ENCODE measurements around the gene SEC31B.

Gene SEC31B

DNA sequence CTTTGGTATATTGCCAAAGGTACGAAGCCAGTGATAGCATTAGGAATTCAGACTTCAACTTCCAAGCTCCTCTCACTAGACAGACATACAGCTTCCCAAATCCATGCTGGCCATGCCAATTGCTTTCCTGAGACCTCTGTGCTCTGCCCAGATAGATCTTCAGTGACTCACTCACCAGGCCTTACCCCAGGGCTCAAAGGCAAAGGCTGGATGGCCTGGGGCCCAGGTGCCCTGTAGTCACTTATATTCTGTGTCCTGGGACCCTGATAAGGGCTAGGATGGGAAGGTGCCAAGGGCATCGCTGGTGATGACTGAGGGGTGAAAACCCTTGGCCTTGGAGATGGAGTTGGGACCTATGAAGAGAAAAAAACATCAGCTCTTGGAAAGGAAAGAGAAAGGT lies 29.1 kb downstream of the SEC31B start:
- DNase-seq (ENCODE audit: low spot score), result no peak

DNA sequence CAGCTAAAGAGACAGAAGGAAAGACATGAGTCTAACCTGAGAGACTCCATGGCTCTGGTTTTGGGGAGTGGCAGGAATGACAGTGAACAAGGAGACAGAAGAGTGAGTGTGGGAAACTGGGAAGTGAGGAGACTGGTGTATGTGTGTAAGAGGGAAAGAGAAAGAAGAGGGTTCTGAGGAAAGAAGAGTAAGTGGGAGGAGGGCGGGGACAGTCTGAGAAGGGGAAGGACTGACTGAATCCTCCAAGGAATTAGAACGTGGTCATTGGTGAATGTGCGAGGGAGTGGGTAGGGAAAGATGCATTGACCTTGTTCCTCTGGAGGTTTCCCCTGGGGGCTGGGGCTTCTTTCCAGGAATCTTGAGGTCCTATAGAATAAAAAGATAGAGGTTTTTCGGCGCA lies 30.3 kb downstream of the SEC31B start:
- DNase-seq (ENCODE audit: low spot score), result no peak

DNA sequence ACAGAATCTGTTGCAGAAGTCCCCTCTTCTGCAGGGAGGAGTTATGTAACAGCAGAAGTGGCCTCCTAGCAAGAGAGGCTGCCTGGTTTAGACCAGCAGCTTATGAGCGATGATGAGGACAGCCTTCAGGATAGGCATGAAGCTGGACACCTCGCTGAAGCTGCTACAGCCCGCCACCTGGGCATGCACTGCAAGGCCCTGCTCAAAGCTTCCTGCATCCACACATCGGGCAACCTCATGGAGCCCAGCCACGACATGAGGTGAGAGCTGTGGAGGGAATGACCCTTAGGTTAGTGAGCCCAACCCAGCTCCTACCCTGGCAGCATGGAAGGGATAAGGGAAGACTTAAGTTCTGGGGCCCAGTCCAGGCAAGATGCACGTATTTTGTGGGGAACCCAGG lies 32.1 kb downstream of the SEC31B start:
- DNase-seq (ENCODE audit: low spot score), result no peak

DNA sequence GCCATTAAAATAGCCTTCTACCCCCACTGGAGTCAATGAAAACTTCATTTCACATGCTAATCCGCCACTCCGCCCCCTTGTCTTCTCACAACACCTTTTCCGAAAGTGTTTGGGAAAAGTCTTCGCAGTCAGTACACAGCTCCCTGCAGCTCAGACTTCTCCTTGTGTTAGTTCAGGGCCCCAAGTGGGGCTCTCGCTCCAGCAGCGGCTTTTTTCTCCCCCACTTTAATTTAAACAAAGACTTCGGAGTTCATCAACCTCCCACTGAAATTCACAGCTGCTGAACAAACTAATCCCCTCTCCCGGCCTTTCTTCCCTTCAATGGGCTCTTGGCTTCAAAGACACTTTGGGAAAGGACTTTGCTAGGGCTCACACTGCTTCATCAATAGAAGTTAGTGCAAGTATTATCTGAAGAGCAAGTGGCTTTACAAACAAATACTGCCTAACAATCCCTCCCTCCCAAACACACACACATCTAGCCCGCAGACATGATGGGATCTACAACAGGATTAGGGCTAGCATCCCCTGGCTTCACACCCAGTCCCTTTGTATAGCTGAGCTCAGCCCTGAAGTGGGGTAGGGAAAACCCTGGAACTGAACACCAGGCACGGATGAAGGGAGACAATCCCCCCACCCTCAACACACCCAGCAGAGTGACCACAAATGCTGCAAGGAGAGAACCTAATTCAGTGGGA lies 33.7 kb downstream of the SEC31B start:
- DNase-seq (ENCODE audit: low spot score), result no peak

DNA sequence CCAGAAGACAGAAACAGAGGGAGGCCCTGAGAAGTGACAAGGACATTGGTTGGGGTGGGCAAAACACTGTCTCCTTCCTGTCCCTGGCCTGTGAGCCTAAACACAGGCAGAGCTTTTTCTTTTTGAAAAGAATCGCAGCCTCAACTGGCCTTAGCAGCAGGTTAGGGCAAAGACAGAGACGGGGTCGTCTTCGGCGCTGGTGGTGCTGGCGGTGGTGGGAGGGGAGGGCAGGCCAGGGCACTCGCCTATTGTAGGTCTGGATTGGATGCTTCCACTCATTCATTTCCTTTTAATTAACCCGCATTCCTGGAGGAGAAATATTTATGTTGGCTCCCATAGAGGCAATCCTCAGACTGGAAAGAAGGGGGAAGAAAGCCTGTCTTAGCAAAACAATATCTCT lies 34.3 kb downstream of the SEC31B start:
- no peak for DNase-seq (ENCODE audit: low spot score)

DNA sequence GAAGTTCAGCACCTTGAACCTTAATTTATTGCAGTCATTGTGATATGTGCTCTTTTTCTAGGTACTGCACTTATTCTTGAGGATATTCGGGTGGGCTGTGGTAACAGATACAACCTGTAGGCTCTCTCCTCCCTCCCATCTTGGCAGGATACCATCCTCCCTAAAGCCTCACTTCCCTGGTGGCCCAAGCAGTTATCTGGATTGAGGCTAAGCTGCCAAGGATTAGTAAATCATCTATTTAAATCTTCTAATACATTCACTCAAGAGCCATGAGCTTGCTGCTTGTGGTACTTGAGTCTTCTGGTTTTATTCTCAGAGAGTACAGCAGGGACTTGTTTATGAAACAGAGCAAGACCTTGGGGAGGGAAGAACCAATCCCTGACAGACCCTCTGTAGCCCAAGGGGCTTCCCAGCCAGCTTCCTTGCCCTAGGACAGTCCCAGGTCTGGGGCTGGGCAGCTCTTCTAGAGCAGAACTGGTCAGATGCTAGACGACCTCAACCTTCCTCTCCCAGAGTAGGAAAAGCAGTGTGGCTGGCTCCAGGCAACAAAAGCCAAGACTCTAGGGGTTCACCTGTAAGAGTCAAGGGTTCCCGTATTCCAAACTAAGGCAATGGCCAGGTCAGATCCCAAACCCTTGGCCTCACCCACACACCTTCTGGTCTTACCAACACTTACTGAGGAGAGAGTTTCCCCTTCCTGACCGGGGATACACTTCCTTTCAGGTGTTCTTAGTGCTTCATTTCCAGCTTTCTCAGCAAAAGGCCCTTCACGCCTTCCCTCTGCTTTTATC lies 35.6 kb downstream of the SEC31B start:
- DNase-seq (ENCODE audit: low spot score), result no peak

DNA sequence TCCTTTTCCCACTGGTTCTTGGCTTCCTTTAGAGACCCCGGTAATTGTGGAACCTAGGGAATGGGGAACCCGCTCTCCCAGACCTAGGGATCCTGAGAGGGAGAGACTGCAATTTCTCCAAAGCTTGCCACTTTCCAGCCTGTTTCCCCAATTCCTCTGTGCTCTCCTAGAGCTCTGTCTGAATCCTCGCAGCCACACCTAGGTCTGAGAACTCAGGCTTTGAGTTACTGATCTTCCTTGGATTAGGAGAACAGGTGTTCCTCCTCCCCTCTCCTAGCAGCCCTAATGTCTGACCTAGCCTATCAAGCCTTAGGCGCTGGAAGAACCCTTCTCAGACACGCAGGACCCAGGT lies 36.9 kb downstream of the SEC31B start:
- DNase-seq (ENCODE audit: low spot score), result no peak

DNA sequence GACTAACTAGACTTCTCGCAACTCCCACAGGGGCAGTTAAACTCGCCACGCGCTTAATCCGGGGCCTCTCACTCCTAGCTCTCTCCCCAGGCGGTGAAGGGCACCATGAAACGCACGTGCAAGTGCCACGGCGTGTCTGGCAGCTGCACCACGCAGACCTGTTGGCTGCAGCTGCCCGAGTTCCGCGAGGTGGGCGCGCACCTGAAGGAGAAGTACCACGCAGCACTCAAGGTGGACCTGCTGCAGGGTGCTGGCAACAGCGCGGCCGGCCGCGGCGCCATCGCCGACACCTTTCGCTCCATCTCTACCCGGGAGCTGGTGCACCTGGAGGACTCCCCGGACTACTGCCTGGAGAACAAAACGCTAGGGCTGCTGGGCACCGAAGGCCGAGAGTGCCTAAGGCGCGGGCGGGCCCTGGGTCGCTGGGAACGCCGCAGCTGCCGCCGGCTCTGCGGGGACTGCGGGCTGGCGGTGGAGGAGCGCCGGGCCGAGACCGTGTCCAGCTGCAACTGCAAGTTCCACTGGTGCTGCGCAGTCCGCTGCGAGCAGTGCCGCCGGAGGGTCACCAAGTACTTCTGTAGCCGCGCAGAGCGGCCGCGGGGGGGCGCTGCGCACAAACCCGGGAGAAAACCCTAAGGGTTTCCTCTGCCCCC lies 37.4 kb downstream of the SEC31B start:
- peak; percentile 72 for DNase-seq (ENCODE audit: low spot score)

DNA sequence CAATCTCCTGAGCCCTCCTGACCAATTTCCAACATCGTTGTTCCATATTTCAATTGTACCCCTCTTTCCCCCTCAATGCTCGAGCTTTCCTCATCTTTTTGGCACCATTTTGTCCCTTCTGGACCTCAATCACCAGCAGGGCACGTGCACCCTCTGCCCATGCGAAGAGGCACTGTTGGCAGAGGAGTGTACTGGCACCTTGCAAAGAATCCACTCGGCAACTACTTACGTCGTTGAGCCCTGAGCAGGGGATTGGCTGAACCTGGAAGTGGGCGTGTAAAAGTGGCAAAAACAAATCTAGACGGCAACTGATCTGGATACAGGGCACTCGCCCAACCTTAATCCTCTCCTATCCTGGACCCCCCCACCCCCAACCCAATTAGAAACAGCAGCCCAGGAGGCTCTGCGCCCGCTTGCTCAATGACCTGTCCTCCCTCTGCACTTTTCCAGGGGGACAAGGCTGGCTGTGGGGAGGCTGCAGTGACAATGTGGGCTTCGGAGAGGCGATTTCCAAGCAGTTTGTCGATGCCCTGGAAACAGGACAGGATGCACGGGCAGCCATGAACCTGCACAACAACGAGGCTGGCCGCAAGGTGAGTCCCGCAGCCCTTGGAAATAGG lies 38.1 kb downstream of the SEC31B start:
- DNase-seq (ENCODE audit: low spot score), result peak; percentile 87

DNA sequence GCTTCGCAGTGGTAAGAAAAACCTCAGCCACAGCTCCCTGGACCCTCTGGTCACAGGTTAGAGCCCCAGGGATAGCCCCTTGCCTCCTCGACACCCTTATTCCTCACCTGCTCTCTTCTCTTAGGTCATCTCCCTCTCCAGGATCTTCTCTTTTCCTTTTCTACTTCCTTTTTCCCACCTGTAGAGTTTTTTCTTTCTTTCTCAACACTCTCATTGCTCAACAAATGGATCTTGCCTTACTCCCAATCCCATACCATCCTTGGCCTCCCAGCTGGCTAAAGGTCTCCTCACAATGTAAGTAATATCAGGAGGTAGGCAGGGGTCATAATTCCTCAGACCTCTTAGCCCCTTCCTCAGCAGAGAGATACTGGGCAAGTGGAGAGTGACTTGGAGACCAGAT lies 39.7 kb downstream of the SEC31B start:
- no peak for DNase-seq (ENCODE audit: low spot score)

DNA sequence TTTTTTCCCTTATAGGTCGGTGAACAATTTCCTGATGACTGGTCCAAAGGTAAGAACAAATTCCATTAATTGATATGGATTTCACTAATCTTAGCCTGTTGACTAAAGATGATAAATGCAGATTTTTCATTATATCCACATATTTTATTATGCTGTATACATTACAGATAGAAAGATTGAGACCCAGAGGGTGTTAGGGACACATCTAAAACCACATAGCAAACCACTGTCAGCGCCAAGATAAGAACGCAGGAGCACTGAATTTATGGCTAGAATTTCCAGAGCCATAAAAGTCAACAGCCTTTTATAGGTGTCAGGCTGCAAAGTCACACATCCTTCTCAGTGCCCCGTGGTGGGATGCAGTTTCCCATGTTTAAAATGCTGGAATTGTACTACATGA lies 40.6 kb downstream of the SEC31B start:
- DNase-seq (ENCODE audit: low spot score), result no peak

DNA sequence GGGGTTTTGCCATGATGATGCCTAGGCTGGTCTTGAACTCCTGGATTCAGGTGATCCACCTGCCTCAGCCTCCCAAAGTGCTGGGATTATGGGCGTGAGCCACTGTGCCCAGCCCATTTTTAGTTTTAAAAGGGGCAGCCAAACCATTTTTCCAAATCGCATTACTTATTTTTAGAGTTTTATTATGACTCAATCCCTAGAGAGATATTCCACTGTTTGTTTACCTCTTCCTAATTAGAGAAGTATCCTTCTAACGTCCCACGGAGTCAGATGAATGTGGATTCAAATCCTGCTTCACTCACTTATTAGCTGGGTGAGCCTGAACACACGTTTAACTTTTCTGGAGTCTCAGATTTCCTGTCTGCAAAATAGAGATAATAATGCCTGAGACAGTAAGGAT lies 41.7 kb downstream of the SEC31B start:
- no peak for DNase-seq (ENCODE audit: low spot score)

DNA sequence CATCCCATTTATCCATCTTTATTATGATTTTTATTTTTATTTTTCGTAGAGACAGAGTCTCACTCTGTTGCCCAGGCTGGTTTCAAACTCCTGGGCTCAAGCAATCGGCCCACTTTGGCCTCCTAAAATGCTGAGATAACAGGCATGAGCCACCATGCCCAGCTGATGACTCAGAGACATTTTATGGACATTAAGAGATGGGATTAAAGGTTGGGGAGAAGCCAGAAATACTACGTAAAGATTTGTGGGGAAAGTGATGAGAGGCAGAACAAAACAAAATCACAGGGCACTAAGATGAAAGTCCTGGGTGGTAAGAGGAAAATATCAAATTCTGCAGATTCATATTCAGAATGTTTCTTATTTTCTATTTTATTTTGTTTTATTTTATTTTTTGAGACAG lies 49.3 kb downstream of the SEC31B start:
- no peak for DNase-seq (ENCODE audit: low spot score)

DNA sequence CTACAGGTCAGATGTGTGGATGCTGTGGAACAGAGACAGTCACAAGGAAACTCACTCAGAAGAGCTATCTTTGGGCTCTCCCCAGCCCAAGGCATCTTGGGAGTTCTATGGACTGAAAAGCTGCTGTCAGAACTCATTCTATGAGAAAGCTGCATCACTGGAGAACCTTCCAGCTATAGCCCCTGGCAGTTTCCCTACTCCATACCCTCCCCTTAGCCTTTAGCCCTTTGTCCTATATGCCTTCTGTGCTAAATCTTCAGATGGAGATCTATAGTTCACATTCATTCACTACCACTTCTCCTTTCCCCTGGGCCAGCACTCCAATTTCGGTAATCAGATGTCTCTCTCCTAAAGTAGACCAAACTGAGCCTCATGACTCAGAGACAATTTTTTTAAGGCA lies 49.9 kb downstream of the SEC31B start:
- DNase-seq (ENCODE audit: low spot score), result no peak

DNA sequence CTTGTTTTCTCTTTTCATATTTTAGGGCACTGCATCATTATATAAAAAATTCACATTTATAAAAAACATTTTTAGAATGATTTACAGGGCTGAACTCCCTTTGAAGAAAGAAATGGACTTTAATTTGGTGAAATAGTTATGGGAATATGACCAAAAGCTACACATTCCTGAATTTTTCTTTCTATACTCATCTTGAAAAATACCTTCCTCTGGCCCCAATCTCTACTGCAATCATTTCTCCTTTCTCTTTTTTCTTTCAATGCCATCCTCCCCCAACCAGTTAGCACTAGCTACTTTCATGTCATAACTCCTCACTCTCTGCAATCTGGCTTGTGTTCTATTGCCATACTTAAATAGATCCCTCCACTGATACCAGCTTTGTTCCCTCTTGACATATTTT lies 50.7 kb downstream of the SEC31B start:
- no peak for DNase-seq (ENCODE audit: low spot score)

DNA sequence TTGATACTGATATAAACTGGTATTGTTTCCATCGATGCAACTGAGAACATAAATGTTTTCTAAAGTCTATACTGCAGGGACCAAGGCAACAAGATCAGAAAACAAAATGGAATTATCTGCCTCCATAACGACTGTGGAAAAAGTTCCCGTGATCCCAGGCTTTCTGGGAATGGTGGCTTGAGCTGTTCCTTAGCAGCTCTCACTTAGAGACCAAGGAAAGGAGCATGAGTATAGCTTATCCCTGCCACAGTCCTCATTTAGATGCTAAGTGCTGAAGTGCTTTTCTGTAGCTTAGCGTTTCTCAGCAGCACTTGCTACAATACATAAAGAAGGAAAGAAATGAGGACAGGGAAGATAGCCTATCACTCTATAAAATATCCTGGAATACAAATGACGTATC lies 51.3 kb downstream of the SEC31B start:
- no peak for DNase-seq (ENCODE audit: low spot score)

DNA sequence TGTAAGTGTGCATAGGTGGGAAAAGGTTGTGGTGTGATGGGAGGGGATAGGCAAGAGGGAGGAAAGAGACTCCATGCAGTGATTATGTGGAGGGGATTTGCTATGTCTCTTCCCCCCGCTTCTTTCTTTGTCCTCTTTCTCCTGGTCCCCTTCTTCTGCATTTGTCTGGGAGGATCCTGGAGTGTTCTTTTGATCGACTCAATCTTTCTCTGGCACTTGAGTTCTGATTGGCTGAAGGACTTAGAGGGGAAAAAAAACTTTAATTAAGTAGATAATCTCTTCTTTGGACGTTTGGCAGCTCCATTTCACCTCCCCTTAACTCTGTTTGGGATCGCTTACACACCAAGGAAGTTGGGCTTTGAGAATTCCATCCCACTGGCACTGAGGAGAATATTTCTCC lies 57.0 kb downstream of the SEC31B start, which contains the start of gene WNT8B:
Gene WNT8B, plus strand, starts transcription at position 301 of the 400 bp plus-strand sequence. CDS start 160 bp downstream, outside the sequence.
- DNase-seq (ENCODE audit: low spot score), result no peak

DNA sequence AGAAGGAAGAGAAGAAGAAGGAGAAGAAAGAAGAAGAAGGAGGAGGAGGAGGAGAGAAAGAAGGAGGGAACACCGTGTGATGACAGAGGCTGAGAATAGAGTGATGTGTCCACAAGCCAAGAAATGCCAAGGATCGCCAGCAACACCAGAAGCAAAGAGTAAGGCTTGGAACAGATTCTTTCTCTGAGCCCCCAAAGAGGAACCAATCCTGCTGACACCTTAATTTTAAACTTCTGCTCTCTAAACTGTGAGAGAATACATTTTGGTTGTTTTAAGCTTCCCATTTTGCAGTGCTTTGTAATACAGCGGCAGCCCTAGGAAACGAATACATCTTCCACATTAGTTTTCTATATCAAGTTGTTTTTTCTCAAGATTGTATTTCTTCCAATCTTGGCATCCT lies 70.7 kb downstream of the SEC31B start:
- DNase-seq (ENCODE audit: low spot score), result peak; percentile 33

DNA sequence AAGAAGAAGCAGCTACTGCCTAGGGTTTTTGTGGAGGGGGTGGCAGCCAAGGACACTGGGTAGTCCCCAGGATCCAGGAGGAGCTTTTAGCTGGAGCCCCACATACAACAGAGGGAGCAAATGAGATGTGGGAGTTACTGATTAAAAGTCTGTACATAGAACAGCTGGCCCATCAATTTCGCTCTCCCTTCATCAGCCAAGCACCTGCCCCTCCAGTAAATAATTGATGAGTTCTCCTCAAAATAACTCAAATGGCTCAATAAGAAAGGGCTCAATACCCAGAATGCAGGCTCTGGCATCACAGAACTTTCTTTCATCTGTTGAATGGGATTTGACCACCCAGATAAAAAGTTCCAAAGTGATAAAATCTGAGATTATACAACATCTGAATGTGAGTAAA lies 72.0 kb downstream of the SEC31B start:
- no peak for DNase-seq (ENCODE audit: low spot score)

DNA sequence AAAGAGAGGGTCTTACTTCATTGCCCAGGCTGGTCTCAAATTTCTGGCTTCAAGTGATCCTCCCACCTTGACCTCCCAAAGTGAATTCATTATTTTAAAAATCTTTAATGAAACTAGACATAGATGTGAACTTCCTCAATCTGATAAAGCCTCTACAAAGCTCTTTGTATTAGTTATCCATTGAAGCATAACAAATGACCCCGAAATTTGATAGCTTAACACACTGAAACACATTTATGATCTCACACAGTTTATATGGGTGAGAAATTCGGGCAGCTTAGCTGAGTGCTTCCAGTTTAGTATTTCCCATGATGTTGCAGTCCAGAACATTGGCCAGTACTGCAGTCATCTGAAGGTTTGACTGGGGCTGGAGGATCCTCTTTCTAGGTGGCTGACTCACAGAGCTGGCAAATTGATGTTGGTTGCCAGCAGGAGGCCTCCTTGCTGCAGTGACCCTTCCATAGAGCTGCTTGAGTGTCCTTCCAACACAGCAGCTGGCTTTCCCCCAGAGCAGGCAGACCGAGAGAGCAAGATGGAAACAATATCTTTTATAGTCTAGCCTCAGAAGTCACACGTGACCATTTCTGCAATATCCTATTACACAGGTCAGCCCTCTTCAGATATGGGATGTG lies 73.4 kb downstream of the SEC31B start:
- DNase-seq (ENCODE audit: low spot score), result no peak

DNA sequence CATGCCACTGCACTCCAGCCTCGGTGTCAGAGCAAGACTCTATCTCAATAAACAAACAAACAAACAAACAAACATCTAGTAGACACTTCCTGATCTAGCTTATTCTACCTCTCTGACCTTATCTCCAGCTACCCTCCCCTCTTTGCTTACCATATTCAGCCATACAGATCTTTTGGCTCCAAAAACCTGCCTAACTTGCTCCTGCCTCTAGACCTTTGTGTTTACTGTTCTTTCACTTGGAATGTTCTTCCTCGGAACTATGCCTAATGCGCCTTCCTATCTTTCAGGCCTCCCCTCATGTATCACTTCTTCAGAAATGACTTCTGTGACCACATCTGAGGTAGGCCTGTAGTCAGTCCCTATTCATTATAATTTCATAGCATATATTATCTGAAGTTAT lies 77.1 kb downstream of the SEC31B start:
- no peak for DNase-seq (ENCODE audit: low spot score)

DNA sequence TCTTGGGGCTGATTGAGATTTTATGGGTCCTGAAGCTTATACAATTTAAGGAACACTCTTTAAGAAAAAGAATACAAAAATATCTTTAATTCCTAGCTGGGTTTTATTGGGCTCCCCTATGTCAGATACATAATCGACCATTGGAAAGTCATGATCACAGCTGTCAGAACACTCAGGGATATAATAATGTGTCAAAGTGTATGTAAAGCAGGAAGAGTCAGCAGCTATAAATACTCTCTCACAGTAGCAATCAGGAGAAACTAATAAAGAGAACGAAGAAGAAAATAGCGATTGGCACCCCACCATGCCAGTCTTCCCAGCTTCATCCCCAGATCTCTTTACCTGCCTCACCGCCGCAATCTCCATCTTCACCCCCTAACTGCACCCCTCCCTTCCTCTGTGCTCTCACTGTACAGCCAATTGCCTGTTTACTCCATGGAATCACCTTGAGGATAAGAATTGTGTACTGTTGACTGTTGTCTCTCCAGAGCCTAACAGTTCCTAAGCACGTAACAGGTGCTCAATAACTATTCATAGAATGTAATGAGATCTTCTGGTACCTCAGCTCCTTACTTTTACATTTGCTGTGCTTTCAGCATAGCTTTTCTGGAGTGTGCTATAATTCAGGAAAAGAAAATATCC lies 80.9 kb downstream of the SEC31B start:
- DNase-seq (ENCODE audit: low spot score), result no peak

All from globus pallidus (tissue), 1 donor.